HG03066 (cell line): ENCODE results near the gene KLRC1.
"Not testable (repeated sequence)": the region's sequence is repeated elsewhere in the genome, so short reads cannot be mapped to it uniquely, and the experiment has no call there.

Source experiments
- ATAC-seq: cut with Tn5 transposase; IDR thresholded peaks from one replicate; pipeline ENCODE4 v1.9.1; 2021; ENCODE audit warnings: low read depth; ENCODE audit not compliant: unreplicated experiment

Gene KLRC1

GRCh38 chr12:10453156-10453555 is at the start of gene KLRC1:
Gene KLRC1 (minus strand): TSS chr12:10453377. CDS start chr12:10451156, 2,221 bp downstream.
- no peak for ATAC-seq

- ATAC-seq = no peak
These were observed 47.9 kb upstream of the KLRC1 start for GRCh38 chr12:10501030-10501429.

GRCh38 chr12:10498042-10498441 is 44.9 kb upstream of the KLRC1 start:
- no peak for ATAC-seq

- no peak for ATAC-seq
These were observed 44.4 kb upstream of the KLRC1 start for GRCh38 chr12:10497602-10498001.

- ATAC-seq = no peak
These were observed 38.6 kb upstream of the KLRC1 start for GRCh38 chr12:10491766-10492165.

- ATAC-seq = not testable (repeated sequence)
These were observed 34.2 kb upstream of the KLRC1 start for GRCh38 chr12:10487328-10487727.

- not testable (repeated sequence) for ATAC-seq
These were observed 28.7 kb upstream of the KLRC1 start for GRCh38 chr12:10481901-10482300.

- not testable (repeated sequence) for ATAC-seq
These were observed 19.6 kb upstream of the KLRC1 start for GRCh38 chr12:10472808-10473207.

- ATAC-seq = no peak
These were observed 16.5 kb upstream of the KLRC1 start for GRCh38 chr12:10469701-10470100.

- no peak for ATAC-seq
These were observed 13.1 kb upstream of the KLRC1 start for GRCh38 chr12:10466311-10466710.

- no peak for ATAC-seq
These were observed 4.6 kb upstream of the KLRC1 start for GRCh38 chr12:10457760-10458159.

- no peak for ATAC-seq
These were observed 3.7 kb upstream of the KLRC1 start for GRCh38 chr12:10456856-10457255.

- no peak for ATAC-seq
These were observed 2.6 kb upstream of the KLRC1 start for GRCh38 chr12:10455766-10456165.

- no peak for ATAC-seq
These were observed 1.4 kb upstream of the KLRC1 start for GRCh38 chr12:10454531-10454930.

- ATAC-seq = no peak
These were observed 4.9 kb downstream of the KLRC1 start for GRCh38 chr12:10448236-10448635.

- not testable (repeated sequence) for ATAC-seq
These were observed 7.1 kb downstream of the KLRC1 start for GRCh38 chr12:10446052-10446451.

- ATAC-seq = not testable (repeated sequence)
These were observed 12.0 kb downstream of the KLRC1 start for GRCh38 chr12:10441144-10441543.

- not testable (repeated sequence) for ATAC-seq
These were observed 13.4 kb downstream of the KLRC1 start for GRCh38 chr12:10439608-10440274.

GRCh38 chr12:10437601-10438000 is 15.6 kb downstream of the KLRC1 start:
- ATAC-seq = not testable (repeated sequence)

GRCh38 chr12:10435816-10436215 is 17.4 kb downstream of the KLRC1 start, which contains the start of gene KLRC2:
Gene KLRC2 (minus strand): TSS chr12:10436010. CDS start chr12:10435986, 24 bp downstream.
- ATAC-seq = not testable (repeated sequence)

GRCh38 chr12:10430623-10431022 is 22.6 kb downstream of the KLRC1 start:
- not testable (repeated sequence) for ATAC-seq

GRCh38 chr12:10425938-10426337 is 27.2 kb downstream of the KLRC1 start:
- not testable (repeated sequence) for ATAC-seq
